Measurements from ENCODE around the gene ACKR3.

DNA sequence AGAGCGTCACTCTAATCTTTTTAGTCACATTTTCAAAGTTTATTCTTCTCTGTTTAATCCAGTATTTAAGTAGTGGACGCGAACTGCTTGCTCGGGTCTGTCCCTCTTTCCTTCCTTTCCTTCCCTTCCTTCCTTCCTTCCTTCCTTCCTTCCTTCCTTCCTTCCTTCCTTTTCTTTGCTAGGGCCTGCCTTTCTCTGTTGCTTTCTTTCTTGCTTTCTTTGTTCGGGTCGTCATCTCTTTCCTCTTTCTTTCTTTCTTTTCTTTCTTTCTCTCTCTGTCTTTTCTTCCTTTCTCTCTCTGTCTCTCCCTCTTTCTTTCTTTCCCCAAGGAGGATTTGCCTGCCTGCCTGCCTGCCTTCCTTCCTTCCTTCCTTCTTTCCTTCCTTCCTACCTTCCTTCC, 3.0 kb upstream of the ACKR3 start:
- TF ChIP-seq, protein P1, sequence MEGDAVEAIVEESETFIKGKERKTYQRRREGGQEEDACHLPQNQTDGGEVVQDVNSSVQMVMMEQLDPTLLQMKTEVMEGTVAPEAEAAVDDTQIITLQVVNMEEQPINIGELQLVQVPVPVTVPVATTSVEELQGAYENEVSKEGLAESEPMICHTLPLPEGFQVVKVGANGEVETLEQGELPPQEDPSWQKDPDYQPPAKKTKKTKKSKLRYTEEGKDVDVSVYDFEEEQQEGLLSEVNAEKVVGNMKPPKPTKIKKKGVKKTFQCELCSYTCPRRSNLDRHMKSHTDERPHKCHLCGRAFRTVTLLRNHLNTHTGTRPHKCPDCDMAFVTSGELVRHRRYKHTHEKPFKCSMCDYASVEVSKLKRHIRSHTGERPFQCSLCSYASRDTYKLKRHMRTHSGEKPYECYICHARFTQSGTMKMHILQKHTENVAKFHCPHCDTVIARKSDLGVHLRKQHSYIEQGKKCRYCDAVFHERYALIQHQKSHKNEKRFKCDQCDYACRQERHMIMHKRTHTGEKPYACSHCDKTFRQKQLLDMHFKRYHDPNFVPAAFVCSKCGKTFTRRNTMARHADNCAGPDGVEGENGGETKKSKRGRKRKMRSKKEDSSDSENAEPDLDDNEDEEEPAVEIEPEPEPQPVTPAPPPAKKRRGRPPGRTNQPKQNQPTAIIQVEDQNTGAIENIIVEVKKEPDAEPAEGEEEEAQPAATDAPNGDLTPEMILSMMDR (conservative IDR thresholded peaks at IDR 0.05; ENCODE audit: low read length): no peak
- TF ChIP-seq EZH2phosphoT487 (IDR thresholded peaks at IDR 0.05; ENCODE audit: borderline replicate concordance): no peak
